HG02642 (cell line): Measurements from ENCODE around the gene MAP4K4.

Experiments
- ATAC-seq: cut with Tn5 transposase; IDR thresholded peaks from one replicate; pipeline ENCODE4 v1.9.1; 2021; ENCODE audit warnings: mild to moderate bottlenecking; ENCODE audit not compliant: unreplicated experiment, poor library complexity

MAP4K4 gene

DNA sequence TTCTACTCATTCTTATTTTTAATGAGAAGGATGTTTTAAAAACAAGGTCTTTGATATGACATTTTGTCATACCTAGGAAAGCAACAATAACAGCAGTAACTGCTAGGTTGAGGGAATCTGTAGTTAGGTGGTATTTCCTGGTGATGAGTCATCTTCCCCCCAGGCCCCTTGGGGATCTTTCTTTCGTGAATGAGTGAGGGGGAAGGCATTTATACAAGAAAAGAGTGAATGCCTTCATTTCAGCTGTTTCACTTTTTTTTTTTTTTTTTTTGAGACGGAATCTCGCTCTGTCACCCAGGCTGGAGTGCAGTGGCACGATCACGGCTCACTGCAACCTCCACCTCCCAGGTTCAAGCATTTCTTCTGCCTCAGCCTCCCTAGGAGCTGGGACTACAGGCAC lies 108.6 kb downstream of the MAP4K4 start:
- no peak for ATAC-seq

DNA sequence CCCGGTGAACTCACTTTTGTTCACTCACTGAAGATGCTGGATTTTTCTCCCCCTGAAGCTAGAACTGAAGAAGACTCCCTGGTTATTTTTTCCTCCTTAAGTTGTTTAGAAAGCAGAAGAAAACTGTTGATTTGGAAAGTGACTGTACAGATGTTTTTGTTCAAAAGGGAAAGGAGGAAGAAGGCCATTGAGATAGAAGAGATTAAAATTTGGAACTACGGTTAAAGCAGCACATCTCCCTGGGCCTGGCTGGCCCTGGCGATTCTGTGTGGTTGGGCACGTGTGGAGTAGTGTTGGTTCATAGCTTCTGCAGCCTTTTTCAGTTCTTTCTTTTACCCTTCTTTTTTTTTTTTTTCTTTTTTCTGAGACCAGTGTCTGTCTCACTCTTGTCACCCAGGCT lies 109.2 kb downstream of the MAP4K4 start:
- no peak for ATAC-seq

DNA sequence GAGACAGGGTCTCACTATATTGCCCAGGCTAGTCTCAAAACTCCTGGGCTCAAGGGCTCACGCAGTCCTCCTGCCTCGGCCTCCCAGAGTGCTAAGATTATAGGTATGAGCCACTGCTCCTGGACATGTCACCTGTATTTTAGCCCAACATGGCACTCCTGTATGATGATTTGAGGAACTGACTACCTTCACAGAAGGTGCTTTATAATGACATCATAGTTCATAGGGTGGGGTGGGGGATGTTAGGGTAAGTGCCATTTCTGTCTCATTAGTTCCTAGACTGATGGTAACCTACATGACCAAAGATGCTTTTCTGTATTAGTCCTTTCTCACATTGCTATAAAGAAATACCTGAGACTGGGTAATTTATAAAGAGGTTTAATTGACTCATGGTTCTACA lies 109.7 kb downstream of the MAP4K4 start:
- no peak for ATAC-seq

DNA sequence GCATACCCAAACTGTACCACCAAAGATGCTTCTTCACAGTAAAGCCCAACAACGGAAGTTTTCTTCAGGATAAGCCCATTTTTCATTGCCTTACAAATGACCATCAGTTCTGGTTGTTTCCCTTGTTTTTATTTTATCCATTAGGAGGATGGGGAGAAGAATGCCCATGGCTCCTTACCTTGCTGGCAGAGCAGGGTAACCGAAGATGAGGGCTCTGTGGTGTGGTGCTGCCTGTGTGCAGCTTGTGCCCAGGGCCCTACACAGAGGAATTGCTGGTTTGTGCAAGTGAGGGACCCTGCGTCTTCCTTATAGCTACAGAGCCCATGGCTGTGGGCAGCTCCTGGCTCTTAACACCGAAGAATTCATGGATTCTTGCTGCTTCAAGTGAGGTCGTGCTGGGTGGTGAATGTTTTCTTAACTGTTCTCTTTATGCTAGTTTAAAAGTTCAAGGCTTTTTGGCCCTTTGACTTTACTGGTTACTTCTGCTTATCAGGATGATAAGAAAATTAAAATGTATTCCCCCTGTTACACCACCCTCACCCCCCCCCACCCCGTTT lies 110.6 kb downstream of the MAP4K4 start:
- no peak for ATAC-seq

DNA sequence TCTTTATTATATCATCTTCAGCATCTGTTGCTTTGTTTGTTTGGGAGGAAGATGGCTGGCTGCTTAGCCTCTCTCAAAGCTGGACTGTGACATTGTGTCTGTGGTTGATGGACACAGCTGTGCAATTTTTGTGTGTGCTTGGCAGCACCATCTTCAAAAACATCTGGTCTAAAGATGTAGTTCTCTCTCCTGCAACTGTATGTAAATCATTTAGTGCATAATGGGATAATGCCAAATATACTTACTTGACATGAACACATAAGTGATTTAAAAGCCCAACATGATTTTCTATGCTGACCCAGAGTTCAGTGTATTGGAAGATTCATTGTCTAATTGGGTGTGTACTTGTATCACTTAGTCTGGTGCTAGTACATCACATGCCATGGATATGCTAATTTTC lies 112.2 kb downstream of the MAP4K4 start:
- no peak for ATAC-seq

DNA sequence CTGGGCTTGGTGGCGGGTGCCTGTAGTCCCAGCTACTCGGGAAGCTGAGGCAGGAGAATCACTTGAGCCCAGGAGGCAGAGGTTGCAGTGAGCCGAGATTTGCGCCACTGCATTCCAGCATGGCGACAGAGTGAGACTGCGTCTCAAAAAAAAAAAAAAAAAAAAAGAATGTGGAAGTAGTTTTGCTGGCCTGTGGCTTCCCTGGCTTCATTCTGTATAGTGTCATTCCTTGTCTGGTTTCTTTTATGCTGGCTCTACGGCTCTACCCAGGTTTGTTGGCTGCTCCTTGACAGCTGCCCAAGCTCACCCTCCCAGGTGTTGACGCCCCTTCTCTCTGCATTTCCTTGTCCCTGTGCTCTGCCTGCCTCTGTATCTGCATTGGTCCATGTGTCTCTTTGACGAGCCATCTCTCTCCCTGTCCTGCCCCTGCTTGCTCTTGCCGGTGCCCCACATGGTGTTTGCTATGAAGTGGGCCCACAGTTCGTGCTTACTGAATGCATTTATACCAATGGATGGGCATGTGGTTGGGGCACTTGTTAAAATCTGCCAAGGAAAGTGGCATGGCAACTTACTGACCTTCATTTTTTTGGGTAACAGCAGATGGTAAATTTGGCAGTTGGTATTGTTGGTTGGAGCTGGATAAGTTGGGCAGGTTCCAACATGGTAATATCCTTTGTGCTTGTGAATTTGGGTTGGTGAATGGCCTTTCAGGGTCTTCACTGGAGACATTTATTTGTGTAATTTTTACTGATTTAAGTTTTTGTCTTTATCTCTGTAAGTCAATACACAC lies 113.9 kb downstream of the MAP4K4 start:
- no peak for ATAC-seq

DNA sequence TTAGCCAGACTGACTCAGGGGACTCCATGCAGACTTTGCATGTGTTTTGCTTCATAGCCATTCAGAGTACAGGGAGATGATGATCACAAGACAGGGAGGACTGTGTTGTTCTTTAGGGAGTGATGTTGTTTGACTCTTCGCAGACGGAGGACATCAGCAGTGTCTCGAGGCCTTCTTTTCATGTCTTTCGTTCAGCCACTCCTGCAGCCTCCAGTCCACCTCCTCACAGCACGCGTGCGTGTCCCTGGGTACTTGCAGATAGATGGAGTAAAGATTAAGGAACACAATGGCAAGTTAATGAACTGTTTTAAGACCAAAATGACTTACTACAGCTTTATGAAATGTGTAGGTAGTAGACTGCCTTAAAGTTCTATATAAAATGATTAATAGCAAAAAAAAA lies 114.7 kb downstream of the MAP4K4 start:
- no peak for ATAC-seq

DNA sequence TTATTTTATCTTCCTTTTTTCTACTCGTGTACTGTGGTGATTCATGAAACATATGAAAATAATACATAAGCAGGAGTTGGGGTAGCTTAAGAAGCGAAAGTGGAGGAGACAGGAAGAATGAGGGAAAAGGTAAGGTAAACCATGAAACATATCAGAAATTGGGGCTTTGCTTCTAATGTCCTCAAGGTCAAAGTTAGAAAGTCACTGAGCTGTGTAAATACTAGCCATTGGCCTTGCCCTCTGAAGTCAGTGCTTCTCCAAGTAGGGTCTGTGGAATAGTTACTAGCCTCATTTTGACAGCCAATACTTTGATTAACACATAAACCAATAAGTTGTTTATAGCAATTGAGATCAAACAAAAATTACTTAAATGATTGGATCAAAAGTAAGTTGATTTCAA lies 117.2 kb downstream of the MAP4K4 start:
- no peak for ATAC-seq

DNA sequence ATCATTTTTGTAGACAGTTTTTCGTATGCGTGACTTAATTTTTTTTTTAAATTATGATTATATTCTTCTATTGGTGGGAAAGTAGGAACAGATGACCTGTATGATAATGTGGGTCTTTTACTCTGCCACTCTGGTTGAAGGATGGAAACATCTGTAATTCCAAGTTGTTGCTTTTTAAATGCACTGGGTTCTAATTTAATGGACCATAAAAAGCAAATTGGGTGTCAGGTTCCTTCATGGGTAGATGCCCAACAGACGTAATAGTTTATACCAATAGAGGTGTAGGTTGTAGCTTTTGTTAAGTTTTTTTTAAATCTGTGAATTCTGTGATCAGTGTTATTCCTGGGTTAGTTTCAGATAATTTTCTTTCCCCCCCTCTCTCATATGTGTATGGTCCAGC lies 117.6 kb downstream of the MAP4K4 start:
- no peak for ATAC-seq

DNA sequence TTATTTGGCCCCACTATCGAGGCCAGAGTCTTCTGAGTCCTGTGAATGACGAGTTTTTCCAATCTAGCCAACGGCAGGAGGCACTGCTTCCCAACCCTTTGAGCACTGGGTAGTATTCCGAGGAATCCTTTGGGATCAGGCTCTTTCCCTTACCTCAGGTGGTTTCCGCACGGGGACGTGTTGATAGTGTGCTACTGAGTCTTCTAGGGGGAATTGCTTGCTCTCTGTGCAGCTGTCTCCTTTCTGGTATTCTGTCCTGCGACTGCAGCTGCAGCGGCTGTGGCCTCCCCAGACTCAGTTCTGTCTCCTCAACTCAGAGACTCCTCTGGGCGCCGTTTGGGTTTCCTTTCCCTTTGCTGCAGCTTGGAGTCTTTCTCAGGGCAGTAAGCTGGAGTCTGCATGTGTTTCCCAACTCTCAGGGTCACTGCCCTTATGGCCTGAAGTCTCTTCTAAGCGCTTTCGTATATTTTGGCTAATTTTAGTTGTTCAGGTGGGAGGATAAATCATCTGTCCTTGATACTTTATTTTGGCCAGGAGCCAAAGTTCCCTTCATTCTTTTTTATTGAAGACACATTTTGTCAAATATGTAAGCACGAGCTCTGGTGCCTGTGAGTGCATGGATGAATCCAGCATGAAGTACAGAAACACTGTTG lies 118.4 kb downstream of the MAP4K4 start:
- no peak for ATAC-seq

DNA sequence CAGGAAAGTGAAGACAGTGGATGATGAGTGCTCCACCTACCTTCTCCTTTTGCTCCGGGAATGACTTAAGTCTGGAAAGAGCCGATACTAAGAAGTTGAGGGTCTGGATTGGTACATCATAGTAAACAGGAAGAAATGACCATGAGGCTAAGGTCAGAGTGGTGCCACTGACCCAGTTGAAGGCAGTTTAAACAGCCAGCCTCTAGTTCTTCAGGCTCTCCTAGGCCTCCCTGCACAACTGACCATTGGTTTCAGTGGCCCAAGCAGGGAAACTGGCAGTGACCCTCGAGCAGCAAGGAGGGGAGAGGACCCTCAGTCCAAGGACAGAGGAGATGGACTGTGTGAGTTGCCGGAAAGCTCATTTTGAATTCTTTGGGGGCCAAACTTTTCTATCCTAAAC lies 119.1 kb downstream of the MAP4K4 start:
- ATAC-seq: no peak

DNA sequence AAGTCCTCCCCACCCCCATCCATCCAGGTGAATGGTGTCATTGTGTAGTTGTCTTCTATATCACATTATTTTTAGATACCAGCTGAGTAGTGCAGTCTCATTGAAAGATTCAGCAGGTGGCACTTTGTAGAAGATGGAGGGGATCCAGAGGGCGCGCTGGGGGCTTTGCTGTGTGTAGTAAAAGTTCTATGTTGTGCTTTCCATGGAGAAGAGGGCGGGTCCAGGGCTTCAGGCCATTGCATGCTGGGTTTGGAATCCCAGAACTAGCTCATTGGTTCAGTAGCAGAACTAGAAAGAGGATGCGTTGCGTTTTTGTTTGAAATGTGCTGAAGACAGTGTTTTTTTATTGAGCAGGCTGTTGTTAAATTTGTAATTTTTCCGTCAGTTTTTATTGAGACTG lies 120.0 kb downstream of the MAP4K4 start:
- ATAC-seq: no peak

DNA sequence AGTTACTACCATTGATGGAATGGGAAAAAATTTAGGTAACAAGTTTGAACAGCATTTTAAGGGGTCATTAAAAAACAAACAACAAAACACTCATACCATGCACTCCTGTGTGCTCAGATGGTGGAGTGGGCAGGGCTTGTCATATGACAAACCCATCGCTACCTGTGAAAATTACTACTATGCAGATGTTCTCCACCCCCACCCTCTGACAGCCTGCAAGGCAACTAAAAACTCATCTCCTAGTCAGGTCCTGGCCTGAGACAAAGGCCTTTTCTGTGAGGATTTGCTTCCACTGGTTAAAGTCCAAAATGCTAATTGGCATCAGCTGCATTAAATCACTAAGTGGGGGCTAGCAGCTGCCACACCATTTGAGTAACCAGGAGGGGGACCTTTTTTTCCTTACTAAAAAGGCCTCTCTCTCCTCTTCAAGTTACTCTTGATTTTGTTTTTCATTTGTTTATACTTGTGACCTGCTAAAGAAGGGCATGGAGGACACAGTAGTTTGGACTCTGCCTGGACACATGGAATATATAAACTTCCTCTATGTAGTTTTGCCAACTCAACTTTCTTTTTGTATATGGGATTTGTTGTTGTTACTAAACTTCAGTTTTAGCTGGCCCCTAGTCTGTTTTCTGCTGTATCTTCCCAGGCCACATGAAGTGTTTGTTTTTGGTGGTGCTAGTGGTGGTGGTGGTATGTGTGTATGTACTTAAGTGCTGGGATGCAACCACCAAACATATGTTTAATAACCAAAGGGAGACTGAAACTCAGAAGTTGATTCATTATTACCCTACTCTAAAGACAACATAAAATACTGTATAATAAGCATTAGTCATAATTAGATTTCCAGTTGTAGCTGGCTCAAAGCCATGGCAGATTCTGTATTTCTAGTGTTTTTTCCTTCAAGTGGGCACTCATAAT lies 121.3 kb downstream of the MAP4K4 start:
- no peak for ATAC-seq

DNA sequence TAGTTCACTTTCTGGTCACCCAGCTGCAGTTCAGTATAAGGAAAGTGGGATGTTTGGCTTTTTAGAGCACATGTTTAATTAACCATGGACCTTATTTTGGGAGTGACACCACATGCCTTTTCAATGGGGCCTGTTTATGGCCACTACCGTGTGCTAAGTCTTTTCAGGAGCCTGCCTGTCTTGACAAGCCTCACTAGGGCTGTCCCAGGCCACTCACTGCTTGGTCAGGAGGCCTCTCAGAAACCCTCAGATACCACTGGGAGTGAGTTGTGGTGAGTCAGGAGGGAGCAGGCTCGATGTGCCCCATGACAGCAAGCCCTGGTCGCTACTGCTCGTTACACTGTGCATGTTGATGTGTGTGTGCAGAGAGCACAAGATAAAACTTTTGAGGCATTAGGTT lies 123.0 kb downstream of the MAP4K4 start:
- no peak for ATAC-seq

DNA sequence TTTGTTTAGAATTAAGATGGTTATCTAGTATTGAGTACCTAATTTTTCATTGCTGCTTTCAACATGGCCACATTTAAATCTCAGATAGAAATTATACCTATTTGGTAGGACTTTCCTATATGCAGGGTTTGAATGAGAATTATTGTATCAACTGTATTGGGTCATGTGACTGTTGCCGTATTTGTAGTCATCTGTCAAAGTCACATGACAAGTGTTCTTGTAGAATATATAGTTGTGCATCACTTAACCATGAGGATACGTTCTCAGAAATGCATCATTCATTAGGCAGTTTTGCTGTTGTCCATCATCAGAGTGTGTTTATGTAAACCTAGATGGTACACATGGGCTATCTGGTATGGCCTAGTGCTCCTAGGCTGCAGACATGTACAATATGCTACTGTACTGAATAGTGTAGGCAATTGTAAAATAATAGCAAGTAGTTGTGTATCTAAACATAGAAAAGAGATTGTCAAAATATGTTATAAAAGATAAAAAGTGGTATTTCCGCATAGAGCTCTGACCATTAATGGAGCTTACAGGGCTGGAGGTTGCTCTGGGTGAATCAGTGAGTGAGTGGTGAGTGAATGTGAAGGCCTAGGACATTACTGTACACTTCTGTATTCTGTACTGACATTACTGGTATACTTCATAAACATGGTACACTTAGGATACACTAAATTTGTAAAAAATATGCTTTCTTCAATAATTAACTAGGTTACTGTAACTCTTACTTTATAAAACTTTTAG lies 123.7 kb downstream of the MAP4K4 start:
- no peak for ATAC-seq

DNA sequence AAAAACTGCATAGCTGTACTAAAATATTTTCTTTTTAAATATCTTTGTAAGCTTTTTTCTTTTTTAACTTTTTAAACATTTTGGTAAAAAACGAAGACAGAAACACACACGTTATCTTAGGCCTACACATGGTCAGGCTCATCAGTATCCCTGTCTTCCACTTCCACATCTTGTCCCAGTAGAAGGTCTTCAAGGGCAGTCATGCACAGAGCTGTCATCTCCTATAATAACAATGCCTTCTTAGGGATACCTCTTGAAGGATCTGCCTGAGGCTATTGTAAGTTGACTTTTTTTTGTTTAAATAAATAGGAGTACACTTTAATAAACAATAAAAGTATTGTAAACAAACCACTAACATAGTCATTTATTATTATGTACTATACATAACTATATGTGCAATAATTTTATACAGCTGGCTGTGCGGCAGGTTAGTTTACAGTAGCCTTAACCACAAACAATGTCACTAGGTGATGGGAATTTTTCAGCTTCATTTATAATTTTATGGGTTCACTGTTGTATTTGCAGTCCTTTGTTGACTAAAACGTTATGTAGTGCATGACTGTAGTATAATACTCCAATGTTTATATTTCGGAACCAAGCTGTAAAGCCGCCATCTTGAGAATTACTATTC lies 124.4 kb downstream of the MAP4K4 start:
- ATAC-seq: no peak

DNA sequence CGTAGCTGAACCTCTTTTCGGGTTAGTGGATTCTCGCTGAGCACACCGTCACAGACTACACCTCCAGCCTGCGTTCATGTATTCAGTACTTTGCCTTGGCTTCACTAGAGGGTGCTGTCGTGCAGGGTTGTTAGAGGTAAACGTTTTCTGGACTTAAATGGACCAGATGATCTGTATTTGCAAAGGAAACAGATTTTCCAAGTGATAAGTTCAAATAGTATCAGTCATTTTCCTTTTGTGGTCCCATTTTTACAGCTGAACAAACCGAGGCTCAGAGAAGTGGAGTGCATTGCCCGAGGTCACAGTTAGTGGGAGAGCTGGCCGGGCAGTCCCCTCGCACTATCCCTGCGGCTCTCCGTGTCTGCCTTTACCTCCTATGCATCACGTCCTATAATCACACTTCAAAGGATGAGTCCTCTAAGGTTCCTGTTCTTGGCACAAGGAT lies 125.9 kb downstream of the MAP4K4 start:
- peak; percentile 68 for ATAC-seq

DNA sequence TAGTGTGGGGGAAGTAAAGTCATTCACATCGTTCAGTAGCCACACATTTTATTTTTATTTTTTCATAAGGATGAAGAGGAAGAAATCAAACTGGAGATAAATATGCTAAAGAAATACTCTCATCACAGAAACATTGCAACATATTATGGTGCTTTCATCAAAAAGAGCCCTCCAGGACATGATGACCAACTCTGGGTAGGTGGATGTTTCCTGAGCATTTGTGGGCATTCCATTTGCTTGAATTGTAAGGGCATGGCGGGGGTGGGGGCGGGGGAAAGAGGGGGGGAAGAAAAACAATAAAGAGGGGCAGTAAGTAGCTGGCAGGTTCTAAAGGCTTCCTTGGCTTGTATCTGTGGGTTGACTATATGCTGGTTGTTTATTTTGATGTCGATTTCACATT lies 126.4 kb downstream of the MAP4K4 start:
- ATAC-seq: no peak

DNA sequence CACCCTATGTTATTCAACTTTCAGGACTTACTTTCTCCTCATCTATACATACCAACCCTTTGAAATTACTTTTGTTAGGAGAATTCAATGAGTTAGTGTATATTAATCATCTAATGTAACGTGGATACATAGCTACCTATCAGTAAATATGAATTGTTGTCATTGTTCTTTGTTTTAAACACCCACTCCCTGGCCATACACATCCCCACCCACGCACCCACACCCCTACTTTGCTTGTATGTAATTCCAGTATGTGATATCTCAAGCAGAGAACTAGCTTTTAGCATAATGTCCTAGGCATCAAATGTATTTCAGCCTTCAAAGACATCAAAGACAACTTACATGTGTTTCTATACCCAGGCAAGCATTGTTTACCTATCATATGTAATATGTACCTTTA lies 129.2 kb downstream of the MAP4K4 start:
- no peak for ATAC-seq

DNA sequence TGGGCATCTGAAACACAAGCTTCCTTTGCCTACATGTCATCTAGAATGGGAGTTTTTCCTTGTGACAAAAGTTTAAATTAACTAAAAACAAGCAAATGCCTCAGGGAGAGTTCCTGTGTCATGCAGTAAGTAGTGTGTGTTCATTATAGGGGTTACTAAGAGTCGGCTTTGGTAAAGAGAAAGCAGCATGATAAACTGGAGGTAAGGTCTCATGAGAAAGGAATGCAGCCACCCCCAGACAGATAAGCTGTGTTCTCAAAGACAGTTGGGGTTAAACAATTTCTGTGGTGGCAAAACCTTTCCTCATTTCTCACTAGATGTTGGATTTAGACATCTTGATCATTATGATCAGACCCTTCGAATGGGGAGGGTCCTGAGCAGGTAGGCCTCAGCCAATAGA lies 129.7 kb downstream of the MAP4K4 start:
- ATAC-seq: no peak
